Epithelial cell of proximal tubule (primary cell): ENCODE results near the gene CDH20. TPM values are rescaled to one million over a fixed set of nuclear protein-coding genes. Genes with fewer than 3 reads are reported as not detected.

Source experiments
- DNase-seq: peaks from one replicate; pipeline ENCODE4 v3.0.0-alpha.2; 2011; ENCODE audit warnings: low read depth
- H3K4me3 ChIP-seq: 2 replicates; pipeline ENCODE4 v1.5.1; 2011; ENCODE audit warnings: low read depth, mild to moderate bottlenecking, low read length
- CTCF ChIP-seq: conservative IDR thresholded peaks from 2 replicates; pipeline ENCODE4 v1.5.1; 2012; ENCODE audit warnings: low read depth, mild to moderate bottlenecking, low read length
- total RNA-seq: library from RNA; depleted of rRNA; stranded (reverse); fragments of >200 nt; gene quantifications from 2 replicates; pipeline ENCODE4 v1.2.3, GENCODE V29; 2015

Gene CDH20
- total RNA-seq, 1 donor from 2014 or later: not detected

GRCh38 chr18:61575419-61575818 lies 242.2 kb downstream of the CDH20 start:
- DNase-seq: no peak
- no peak overlapping the region for H3K4me3 ChIP-seq
- TF ChIP-seq CTCF: no peak

- TF ChIP-seq CTCF: no peak
- DNase-seq: no peak
These were observed 245.6 kb downstream of the CDH20 start for GRCh38 chr18:61578846-61579245.

GRCh38 chr18:61579581-61579980 lies 246.4 kb downstream of the CDH20 start:
- no peak for TF ChIP-seq CTCF
- no peak for DNase-seq
- H3K4me3 ChIP-seq: no peak overlapping the region

More at GRCh38 chr18:61578846-61579245, 245.6 kb downstream of the CDH20 start:
- H3K4me3 ChIP-seq: no peak overlapping the region

- TF ChIP-seq CTCF: no peak
- no peak overlapping the region for H3K4me3 ChIP-seq
- no peak for DNase-seq
These were observed 246.8 kb downstream of the CDH20 start for GRCh38 chr18:61580046-61580445.

- DNase-seq: no peak
- peak overlapping the region; percentile 50 for H3K4me3 ChIP-seq
- peak; percentile 94 for TF ChIP-seq CTCF
These were observed 248.5 kb downstream of the CDH20 start for GRCh38 chr18:61581578-61582201.

GRCh38 chr18:61582202-61582710 lies 249.0 kb downstream of the CDH20 start:
- DNase-seq: no peak
- no peak for TF ChIP-seq CTCF
- peak overlapping the region; percentile 50 for H3K4me3 ChIP-seq

GRCh38 chr18:61583548-61583947 lies 250.3 kb downstream of the CDH20 start:
- no peak overlapping the region for H3K4me3 ChIP-seq
- no peak for DNase-seq
- TF ChIP-seq CTCF: no peak
